Aorta (tissue), 5 donors: Measurements from ENCODE around the gene TRAK1. TPM values are rescaled to one million over a fixed set of nuclear protein-coding genes. Genes with fewer than 3 reads are reported as not detected.

Source experiments
- ATAC-seq: fragments of 200-7000 bp; cut with Tn5 transposase; one replicate; pipeline ENCODE4 v1.9.1; 2022; ENCODE audit warnings: moderate library complexity; ENCODE audit not compliant: low FRiP score
- DNase-seq, 2 donors: peaks; one replicate each; pipeline ENCODE4 v3.0.0-alpha.2; 2020
- H3K27ac ChIP-seq, 2 donors: one replicate each; pipeline ENCODE4 v1.5.1; 2013; ENCODE audit warnings: low read length in 2 of 2, mild to moderate bottlenecking in 2 of 2, moderate library complexity in 2 of 2, control low read depth in 1 of 2, inconsistent platforms in 1 of 2, low read depth in 1 of 2
- H3K27me3 ChIP-seq, 2 donors: one replicate each; pipeline ENCODE4 v1.6.1; 2013; ENCODE audit warnings: control low read depth in 1 of 2, low read length in 1 of 2, mild to moderate bottlenecking in 1 of 2, moderate library complexity in 1 of 2; ENCODE audit not compliant: insufficient read depth in 2 of 2, control insufficient read depth in 1 of 2
- H3K36me3 ChIP-seq, 2 donors: one replicate each; pipeline ENCODE4 v1.6.1; 2013; ENCODE audit warnings: control low read depth in 1 of 2, low read length in 1 of 2, mild to moderate bottlenecking in 1 of 2; ENCODE audit not compliant: insufficient read depth in 2 of 2, control insufficient read depth in 1 of 2
- H3K4me1 ChIP-seq, 2 donors: one replicate each; pipeline ENCODE4 v1.6.1; 2013; ENCODE audit warnings: low read length in 2 of 2, control low read depth in 1 of 2, mild to moderate bottlenecking in 1 of 2, moderate library complexity in 1 of 2; ENCODE audit not compliant: insufficient read depth in 2 of 2, control insufficient read depth in 1 of 2
- H3K4me3 ChIP-seq, 2 donors: one replicate each; pipeline ENCODE4 v1.5.1; 2013; ENCODE audit warnings: low read length in 2 of 2, control low read depth in 1 of 2, mild to moderate bottlenecking in 1 of 2
- H3K9me3 ChIP-seq: one replicate; pipeline ENCODE4 v1.6.1; 2013; ENCODE audit warnings: mild to moderate bottlenecking, low read length; ENCODE audit not compliant: control insufficient read depth
- WGBS, 2 donors: extraction: QIAGEN DNeasy Blood & Tissue Kit; methylation state at CpG; one replicate each; pipeline ENCODE4 v1.1.7; 2013; 5-methylcytosine and 5-hydroxymethylcytosine counted together
- intact Hi-C, 2 donors: fragments of 100-400 bp; cut with DNase I; formaldehyde crosslinking; loops; one replicate each; pipeline versions ENCODE4 v1.14.2 to v1.15.0; 2022
- polyA plus RNA-seq, 2 donors: library from polyadenylated mRNA; stranded (reverse); fragments of 200-250 nt; gene quantifications; one replicate each; pipeline ENCODE4 v1.2.3, GENCODE V29; 2013
- total RNA-seq, 2 donors: library from RNA; stranded (reverse); fragmentation: NEBNext Ultra II Directional; extraction: Animal tissue kit (Norgen Biotek cat#: 25700); gene quantifications; one replicate each; pipeline ENCODE4 v1.2.1, GENCODE V29; 2021
- donor health status: healthy with polysubstance abuse.
- donor health status: Bipolar disorder and iron deficiency.
- donor health status: DM: no; HTN: no; CAD: no.
- donor health status: DM: no; HTN: no; CAD: no.
- donor health status: DM: yes; HTN: yes; CAD: no.

Gene TRAK1
- total and polyA plus RNA-seq, 4 donors, result 15.7 to 37.7 (median 24.9) TPM

DNA sequence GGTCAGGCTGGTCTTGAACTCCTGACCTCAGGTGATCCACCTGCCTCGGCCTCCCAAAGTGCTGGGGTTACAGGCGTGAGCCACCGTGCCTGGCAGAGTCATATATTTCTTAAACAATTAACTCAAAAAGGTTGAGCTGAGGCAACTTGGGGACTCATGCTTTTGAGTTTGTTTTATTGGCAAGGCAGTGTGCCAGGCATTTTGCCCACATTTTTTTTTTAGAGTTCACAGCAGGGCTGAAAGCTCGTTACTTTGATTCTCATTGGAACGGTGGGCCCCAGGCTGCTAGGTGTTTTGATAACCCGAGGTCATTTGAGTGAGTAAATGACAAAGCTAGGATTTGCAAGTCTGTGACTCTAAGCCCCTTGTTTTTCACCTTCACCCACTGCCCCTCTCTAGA lies 98.6 kb downstream of the TRAK1 start:
- intact Hi-C loops, result loop anchor here (2.0 to 5.0 kb wide), 3 partner anchors 72 to 295 kb away; no protein-coding TSS in a partner anchor

DNA sequence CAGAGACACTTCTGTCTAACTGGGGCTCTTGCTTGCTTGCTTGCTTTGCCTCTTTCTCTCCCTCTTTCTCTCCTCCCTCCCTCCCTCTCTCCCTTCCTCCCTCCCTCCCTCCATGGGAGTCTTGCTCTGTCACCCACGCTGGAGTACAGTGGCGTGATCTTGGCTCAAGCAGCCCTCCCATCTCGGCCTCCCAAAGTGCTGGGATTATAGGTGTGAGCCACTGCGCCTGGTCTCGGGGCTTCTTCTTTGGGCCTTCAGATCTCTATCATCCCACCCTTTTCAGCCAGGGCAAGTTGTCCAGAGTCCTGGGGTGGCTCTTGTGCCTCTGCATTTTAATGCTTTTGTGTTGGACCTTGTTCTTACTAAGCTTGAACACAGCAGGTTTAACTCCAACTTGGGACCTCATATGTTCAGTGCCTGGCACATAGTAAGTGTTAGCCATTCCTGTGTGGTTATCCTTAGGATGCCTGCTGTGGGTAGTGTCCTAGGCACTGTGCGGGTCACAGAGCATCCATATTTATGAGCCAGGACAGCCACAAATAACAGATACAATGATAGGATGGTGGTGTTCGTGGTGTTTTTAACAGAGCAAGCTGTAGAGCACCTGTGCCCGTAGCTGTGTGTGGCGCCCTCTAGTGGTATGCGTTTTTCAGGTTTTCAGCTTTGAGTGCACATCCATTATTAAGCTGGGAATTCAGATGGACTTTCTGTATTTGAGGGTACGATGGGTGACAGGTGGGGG lies 99.7 kb downstream of the TRAK1 start:
- intact Hi-C loops, result loop anchor here in 1 of 2 donors (2.0 kb wide), 2 partner anchors 74 to 296 kb away; no protein-coding TSS in a partner anchor
- Histone ChIP-seq H3K27me3 (no peaks in the 10 kb centered on the region), H3K36me3 (peaks cover 0 to 2% of the 10 kb centered on the region in 2 donors), H3K27ac (no peak overlapping the region), H3K4me1 (no peaks in the 10 kb centered on the region), H3K9me3 (no peaks in the 10 kb centered on the region), H3K4me3 (no peak overlapping the region)
- peak; percentile 48 to 68 for DNase-seq
- ATAC-seq, result peak; percentile 58
- WGBS, 2 donors, result 47 to 57% methylated on average over 11 of the region's 11 CpGs

More for the DNA sequence above, 98.6 kb downstream of the TRAK1 start:
- Histone ChIP-seq H3K4me3 (no peak overlapping the region), H3K9me3 (no peaks in the 10 kb centered on the region), H3K36me3 (peaks cover 0 to under 1% of the 10 kb centered on the region in 2 donors), H3K27ac (no peak overlapping the region), H3K4me1 (no peaks in the 10 kb centered on the region), H3K27me3 (no peaks in the 10 kb centered on the region)
- WGBS, 2 donors, result 31 to 34% methylated on average over 6 of the region's 6 CpGs
- ATAC-seq, result no peak
- DNase-seq, result peak in 1 of 2 donors; percentile 30

- Histone ChIP-seq H3K4me1 (no peaks in the 10 kb centered on the region), H3K9me3 (no peaks in the 10 kb centered on the region), H3K4me3 (no peak overlapping the region), H3K27me3 (no peaks in the 10 kb centered on the region), H3K27ac (no peak overlapping the region), H3K36me3 (peaks cover 0 to 2% of the 10 kb centered on the region in 2 donors)
- 84 to 87% methylated on average over 4 of the region's 4 CpGs for WGBS, 2 donors
- ATAC-seq (no peak), DNase-seq (no peak)
- intact Hi-C loops, result loop anchor here in 1 of 2 donors (2.0 kb wide), 2 partner anchors 75 to 297 kb away; no protein-coding TSS in a partner anchor
Observed at GRCh38 chr3:42191443-42191747, 100.2 kb downstream of the TRAK1 start.

GRCh38 chr3:42192334-42193200 lies 101.4 kb downstream of the TRAK1 start:
- WGBS, 2 donors, result 93% methylated on average over 8 of the region's 8 CpGs
- H3K9me3 ChIP-seq, result no peaks in the 10 kb centered on the region
- H3K36me3 ChIP-seq, result peaks cover 0 to 2% of the 10 kb centered on the region in 2 donors
- intact Hi-C loops, result loop anchor here in 1 of 2 donors (2.0 kb wide), 1 partner anchor 298 kb away; no protein-coding TSS in a partner anchor
- H3K4me1 ChIP-seq, result no peaks in the 10 kb centered on the region
- no peaks in the 10 kb centered on the region for H3K27me3 ChIP-seq
- DNase-seq (no peak), ATAC-seq (no peak)
- no peak overlapping the region for H3K4me3 ChIP-seq
- H3K27ac ChIP-seq, result no peak overlapping the region

GRCh38 chr3:42194943-42195510 lies 103.9 kb downstream of the TRAK1 start:
- DNase-seq (no peak), ATAC-seq (no peak)
- Histone ChIP-seq H3K9me3 (no peaks in the 10 kb centered on the region), H3K36me3 (peaks cover 0 to 8% of the 10 kb centered on the region in 2 donors), H3K27ac (no peak overlapping the region), H3K4me3 (no peak overlapping the region), H3K4me1 (no peaks in the 10 kb centered on the region), H3K27me3 (no peaks in the 10 kb centered on the region)
- WGBS, 2 donors, result 85% methylated on average over 7 of the region's 7 CpGs
- intact Hi-C loops, result no loop called here

DNA sequence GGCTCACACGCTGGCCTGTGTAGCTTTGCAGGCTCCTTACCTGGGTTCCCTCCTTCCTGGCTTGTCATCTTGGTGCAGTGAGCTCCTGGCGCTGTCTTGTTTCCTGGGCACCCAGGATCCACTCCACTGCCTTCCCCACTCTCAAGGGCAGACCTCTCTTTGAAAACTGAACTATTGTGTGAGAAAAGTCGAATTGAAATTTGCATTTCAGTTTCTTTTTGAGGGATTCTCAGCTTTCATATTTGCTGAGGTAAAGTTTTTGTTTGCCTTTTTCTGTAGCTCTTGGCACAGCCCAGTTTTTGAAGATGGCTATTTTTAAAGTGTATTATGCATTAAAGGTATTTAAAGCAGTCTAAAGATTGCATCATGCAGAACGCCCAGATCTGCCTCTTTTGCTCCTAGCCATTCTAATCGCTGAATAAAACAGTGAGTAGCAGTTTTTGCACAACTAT lies 104.7 kb downstream of the TRAK1 start:
- Histone ChIP-seq H3K4me1 (no peaks in the 10 kb centered on the region), H3K27me3 (no peaks in the 10 kb centered on the region), H3K27ac (no peak overlapping the region), H3K36me3 (peaks cover 0 to 8% of the 10 kb centered on the region in 2 donors), H3K9me3 (no peaks in the 10 kb centered on the region), H3K4me3 (no peak overlapping the region)
- WGBS, 2 donors, result 36 to 37% methylated on average over 5 of the region's 5 CpGs
- ATAC-seq, result no peak
- no peak for DNase-seq
- intact Hi-C loops, result no loop called here

GRCh38 chr3:42198709-42199108 lies 107.6 kb downstream of the TRAK1 start:
- Histone ChIP-seq H3K9me3 (no peaks in the 10 kb centered on the region), H3K27me3 (no peaks in the 10 kb centered on the region), H3K36me3 (peaks cover 2 to 11% of the 10 kb centered on the region in 2 donors), H3K4me1 (no peaks in the 10 kb centered on the region), H3K27ac (no peak overlapping the region), H3K4me3 (no peak overlapping the region)
- ATAC-seq (no peak), DNase-seq (no peak)
- intact Hi-C loops, result no loop called here
- WGBS, 2 donors, result 82 to 84% methylated on average over 3 of the region's 3 CpGs

- Histone ChIP-seq H3K4me3 (no peak overlapping the region), H3K36me3 (peaks cover 4 to 12% of the 10 kb centered on the region in 2 donors), H3K27ac (no peak overlapping the region), H3K27me3 (no peaks in the 10 kb centered on the region), H3K9me3 (no peaks in the 10 kb centered on the region), H3K4me1 (no peaks in the 10 kb centered on the region)
- DNase-seq (no peak), ATAC-seq (no peak)
- intact Hi-C loops, result no loop called here
- 90 to 91% methylated on average over 35 of the region's 35 CpGs for WGBS, 2 donors
Observed at GRCh38 chr3:42202217-42202865, 111.2 kb downstream of the TRAK1 start.
